ENCODE data around the gene DLGAP1.

DLGAP1 gene

GRCh38 chr18:4007846-4008245 is 447.3 kb downstream of the DLGAP1 start:
- Mint-ChIP-seq H3K27me3 (ENCODE audit: low read depth, poor library complexity) (peaks cover 3% of the 10 kb centered on the region), H3K27ac (no peak overlapping the region), H3K4me1 (no peaks in the 10 kb centered on the region), H3K4me3 (no peak overlapping the region), H3K36me3 (ENCODE audit: low read depth) (no peaks in the 10 kb centered on the region), H3K9me3 (peaks cover 4% of the 10 kb centered on the region)
- TF ChIP-seq, protein P1, sequence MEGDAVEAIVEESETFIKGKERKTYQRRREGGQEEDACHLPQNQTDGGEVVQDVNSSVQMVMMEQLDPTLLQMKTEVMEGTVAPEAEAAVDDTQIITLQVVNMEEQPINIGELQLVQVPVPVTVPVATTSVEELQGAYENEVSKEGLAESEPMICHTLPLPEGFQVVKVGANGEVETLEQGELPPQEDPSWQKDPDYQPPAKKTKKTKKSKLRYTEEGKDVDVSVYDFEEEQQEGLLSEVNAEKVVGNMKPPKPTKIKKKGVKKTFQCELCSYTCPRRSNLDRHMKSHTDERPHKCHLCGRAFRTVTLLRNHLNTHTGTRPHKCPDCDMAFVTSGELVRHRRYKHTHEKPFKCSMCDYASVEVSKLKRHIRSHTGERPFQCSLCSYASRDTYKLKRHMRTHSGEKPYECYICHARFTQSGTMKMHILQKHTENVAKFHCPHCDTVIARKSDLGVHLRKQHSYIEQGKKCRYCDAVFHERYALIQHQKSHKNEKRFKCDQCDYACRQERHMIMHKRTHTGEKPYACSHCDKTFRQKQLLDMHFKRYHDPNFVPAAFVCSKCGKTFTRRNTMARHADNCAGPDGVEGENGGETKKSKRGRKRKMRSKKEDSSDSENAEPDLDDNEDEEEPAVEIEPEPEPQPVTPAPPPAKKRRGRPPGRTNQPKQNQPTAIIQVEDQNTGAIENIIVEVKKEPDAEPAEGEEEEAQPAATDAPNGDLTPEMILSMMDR (IDR thresholded peaks at IDR 0.05), result no peak
- no peak for DNase-seq

- no peaks in the 10 kb centered on the region for H3K36me3 Mint-ChIP-seq (ENCODE audit: low read depth)
- no peak overlapping the region for H3K4me3 Mint-ChIP-seq
- TF ChIP-seq, protein P1 (IDR thresholded peaks at IDR 0.05), result no peak
- no peak overlapping the region for H3K27ac Mint-ChIP-seq
- no peak for DNase-seq
- no peaks in the 10 kb centered on the region for H3K9me3 Mint-ChIP-seq
- no peaks in the 10 kb centered on the region for H3K4me1 Mint-ChIP-seq
- peaks cover 3% of the 10 kb centered on the region for H3K27me3 Mint-ChIP-seq (ENCODE audit: low read depth, poor library complexity)
Measured at GRCh38 chr18:4004183-4004829, 450.8 kb downstream of the DLGAP1 start.

- TF ChIP-seq, protein P1 (IDR thresholded peaks at IDR 0.05), result peak; percentile 68
- DNase-seq, result peak; percentile 13
- no peaks in the 10 kb centered on the region for H3K36me3 Mint-ChIP-seq (ENCODE audit: low read depth)
Measured at GRCh38 chr18:3998698-3999333, 456.3 kb downstream of the DLGAP1 start.

GRCh38 chr18:3995476-3996102 is 459.5 kb downstream of the DLGAP1 start:
- peak; percentile 64 for DNase-seq
- Mint-ChIP-seq H3K27ac (no peak overlapping the region), H3K27me3 (ENCODE audit: low read depth, poor library complexity) (no peaks in the 10 kb centered on the region), H3K36me3 (ENCODE audit: low read depth) (no peaks in the 10 kb centered on the region), H3K4me3 (no peak overlapping the region), H3K4me1 (peaks cover 27% of the 10 kb centered on the region), H3K9me3 (no peaks in the 10 kb centered on the region)
- TF ChIP-seq, protein P1 (IDR thresholded peaks at IDR 0.05), result peak; percentile 91

More at GRCh38 chr18:3998698-3999333, 456.3 kb downstream of the DLGAP1 start:
- no peaks in the 10 kb centered on the region for H3K9me3 Mint-ChIP-seq
- H3K4me1 Mint-ChIP-seq, result peaks cover 15% of the 10 kb centered on the region
- no peak overlapping the region for H3K27ac Mint-ChIP-seq
- no peaks in the 10 kb centered on the region for H3K27me3 Mint-ChIP-seq (ENCODE audit: low read depth, poor library complexity)
- no peak overlapping the region for H3K4me3 Mint-ChIP-seq

DNA sequence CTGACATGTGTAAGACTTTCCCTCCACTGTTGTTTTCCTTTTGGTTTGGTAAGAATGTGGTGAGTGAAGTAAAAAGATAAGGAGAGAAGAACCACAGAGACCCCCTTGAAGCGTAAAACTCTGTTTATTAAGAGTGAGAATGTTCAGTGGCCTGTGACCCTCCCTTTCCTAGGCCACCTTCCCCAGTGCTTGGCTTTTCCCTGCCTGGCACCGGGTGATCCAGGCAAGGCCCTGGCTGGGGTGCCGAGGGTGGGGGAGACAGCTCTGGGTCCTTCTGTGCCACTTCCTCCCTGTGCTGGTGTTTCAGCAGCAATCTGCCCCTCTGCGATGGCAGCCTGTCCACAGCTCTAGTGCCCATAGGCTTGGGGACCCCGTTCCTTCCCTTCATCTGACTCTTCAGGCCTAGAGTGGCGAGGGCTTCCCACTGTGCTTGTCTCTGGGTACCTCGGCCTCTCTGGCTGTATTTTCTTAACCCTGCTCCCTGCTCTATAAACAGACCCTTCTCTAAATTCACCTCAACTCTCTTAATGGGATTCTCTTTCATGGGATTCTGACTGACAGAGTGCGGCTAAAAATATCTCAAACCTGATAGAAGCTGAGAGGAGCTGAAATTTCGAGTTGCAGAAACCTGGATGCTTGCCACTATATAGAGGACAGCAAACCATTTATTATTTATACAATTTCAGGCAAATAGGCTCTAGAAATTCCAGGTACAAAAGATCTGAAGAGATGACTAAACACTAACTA is 461.0 kb downstream of the DLGAP1 start:
- H3K27me3 Mint-ChIP-seq (ENCODE audit: low read depth, poor library complexity), result no peaks in the 10 kb centered on the region
- peak overlapping the region; percentile 32 for H3K4me3 Mint-ChIP-seq

More for the DNA sequence above, 461.0 kb downstream of the DLGAP1 start:
- no peaks in the 10 kb centered on the region for H3K36me3 Mint-ChIP-seq (ENCODE audit: low read depth)
- H3K4me1 Mint-ChIP-seq, result peaks cover 27% of the 10 kb centered on the region
- TF ChIP-seq, protein P1 (IDR thresholded peaks at IDR 0.05), result no peak
- peak overlapping the region; percentile 6 for H3K27ac Mint-ChIP-seq
- no peak for DNase-seq
- H3K9me3 Mint-ChIP-seq, result peaks cover 4% of the 10 kb centered on the region

Measured in nephron progenitor cell (in vitro differentiated cells).